Stimulated activated CD8-positive, alpha-beta memory T cell treated with anti-CD3 and anti-CD28 coated beads, Interleukin-7, amount 100 ng/mL, for 24 hours (primary cell): ENCODE measurements around the gene TEX28.
"Not testable (repeated sequence)": the region's sequence is repeated elsewhere in the genome, so short reads cannot be mapped to it uniquely, and the experiment has no call there.

ENCODE experiments used
- DNase-seq: peaks from one replicate; pipeline ENCODE4 v3.0.0-alpha.2; 2020; ENCODE audit warnings: low read depth

Gene TEX28

GRCh38 chrX:154294791-154295574 is at the start of gene TEX28:
TSS of gene TEX28 (minus strand) at chrX:154295124. CDS start at chrX:154292117, 3,007 bp downstream.
- DNase-seq, result no peak

- DNase-seq, result not testable (repeated sequence)
Measured at GRCh38 chrX:154343620-154344019, 48.7 kb upstream of the TEX28 start.

GRCh38 chrX:154343063-154343462 is 48.1 kb upstream of the TEX28 start:
- not testable (repeated sequence) for DNase-seq

GRCh38 chrX:154341399-154342298 is 46.7 kb upstream of the TEX28 start:
- not testable (repeated sequence) for DNase-seq

- no peak for DNase-seq
Measured at GRCh38 chrX:154334496-154334895, 39.6 kb upstream of the TEX28 start.

- DNase-seq, result no peak
Measured at GRCh38 chrX:154333837-154334271, 38.9 kb upstream of the TEX28 start.

- no peak for DNase-seq
Measured at GRCh38 chrX:154333116-154333515, 38.2 kb upstream of the TEX28 start.

- no peak for DNase-seq
Measured at GRCh38 chrX:154332561-154332960, 37.6 kb upstream of the TEX28 start.

- no peak for DNase-seq
Measured at GRCh38 chrX:154329294-154329693, 34.4 kb upstream of the TEX28 start.

- no peak for DNase-seq
Measured at GRCh38 chrX:154328646-154329045, 33.7 kb upstream of the TEX28 start.

- DNase-seq, result no peak
Measured at GRCh38 chrX:154327038-154327820, 32.3 kb upstream of the TEX28 start.

GRCh38 chrX:154325541-154325940 is 30.6 kb upstream of the TEX28 start:
- DNase-seq, result no peak

GRCh38 chrX:154323537-154323936 is 28.6 kb upstream of the TEX28 start:
- DNase-seq, result no peak

- no peak for DNase-seq
Measured at GRCh38 chrX:154322890-154323289, 28.0 kb upstream of the TEX28 start.

- no peak for DNase-seq
Measured at GRCh38 chrX:154321594-154321993, 26.7 kb upstream of the TEX28 start.

- no peak for DNase-seq
Measured at GRCh38 chrX:154321152-154321551, 26.2 kb upstream of the TEX28 start.

- no peak for DNase-seq
Measured at GRCh38 chrX:154320406-154320805, 25.5 kb upstream of the TEX28 start.

- no peak for DNase-seq
Measured at GRCh38 chrX:154317391-154317995, 22.6 kb upstream of the TEX28 start.

GRCh38 chrX:154315416-154315815 is 20.5 kb upstream of the TEX28 start:
- no peak for DNase-seq

GRCh38 chrX:154313147-154313546 is 18.2 kb upstream of the TEX28 start:
- DNase-seq, result no peak

GRCh38 chrX:154312116-154312515 is 17.2 kb upstream of the TEX28 start:
- DNase-seq, result no peak
